ENCODE results near the gene MAP2K2.

GRCh38 chr19:4136680-4137088 is 12.8 kb upstream of the MAP2K2 start:
- TF ChIP-seq CTCF (conservative IDR thresholded peaks at IDR 0.05 in 1 of 2, IDR thresholded peaks at IDR 0.05 in 1 of 2; ENCODE audit: extremely low read depth in 1 of 2, insufficient read depth in 1 of 2, low read depth in 1 of 2, low read length in 2 of 2) (no peak), EZH2 (IDR thresholded peaks at IDR 0.05; ENCODE audit: borderline replicate concordance, low read length) (no peak)
